Sigmoid colon (tissue), 7 donors: Measurements from ENCODE around the gene SMARCAL1. TPM values are rescaled to one million over a fixed set of nuclear protein-coding genes. Genes with fewer than 3 reads are reported as not detected.

Source experiments
- DNase-seq: peaks from one replicate; pipeline ENCODE4 v3.0.0-alpha.2; 2019
- H3K27ac ChIP-seq, 4 donors: fragments of 200-600 bp; sonication (generic); one replicate each; pipeline ENCODE4 v1.5.1; 2016 to 2019; ENCODE audit warnings: mild to moderate bottlenecking in 1 of 4
- H3K27me3 ChIP-seq, 3 donors: fragments of 200-600 bp; sonication (generic); one replicate each; pipeline ENCODE4 v1.5.1; 2019; ENCODE audit warnings: mild to moderate bottlenecking in 1 of 3
- H3K36me3 ChIP-seq, 4 donors: fragments of 200-600 bp; sonication (generic); one replicate each; pipeline ENCODE4 v1.5.1; 2016 to 2019
- H3K4me1 ChIP-seq, 4 donors: fragments of 200-600 bp; sonication (generic); one replicate each; pipeline ENCODE4 v1.5.1; 2017 to 2019
- H3K4me3 ChIP-seq, 4 donors: fragments of 200-600 bp; sonication (generic); one replicate each; pipeline ENCODE4 v1.5.1; 2017 to 2019; ENCODE audit warnings: mild to moderate bottlenecking in 2 of 4, moderate library complexity in 1 of 4
- H3K9me3 ChIP-seq, 4 donors: fragments of 200-600 bp in 3 of 4; sonication (generic) in 3 of 4; one replicate each; pipeline versions ENCODE4 v1.5.1 to v1.6.1; 2013 to 2019
- EP300 ChIP-seq, 4 donors: sonication (generic); formaldehyde crosslinking; IDR thresholded peaks; one replicate each; pipeline ENCODE4 v1.6.1; 2017; ENCODE audit warnings: antibody characterized with exemption in 4 of 4
- POLR2A ChIP-seq, 2 donors: fragments of 450-650 bp; IDR thresholded peaks; one replicate each; pipeline ENCODE4 v1.6.1; 2016; ENCODE audit warnings: antibody characterized with exemption in 2 of 2, mild to moderate bottlenecking in 2 of 2, moderate library complexity in 2 of 2
- POLR2AphosphoS5 ChIP-seq, 4 donors: sonication (generic); formaldehyde crosslinking; IDR thresholded peaks; one replicate each; pipeline ENCODE4 v1.6.1; 2017; ENCODE audit warnings: antibody characterized with exemption in 4 of 4
- WGBS, 2 donors: extraction: QIAGEN DNeasy Blood & Tissue Kit; methylation state at CpG; one replicate each; pipeline ENCODE4 v1.1.7; 2013; 5-methylcytosine and 5-hydroxymethylcytosine counted together
- intact Hi-C: fragments of 100-400 bp; cut with DNase I; formaldehyde crosslinking; loops from one replicate; pipeline ENCODE4 v1.15.1; 2023
- polyA plus RNA-seq, 3 donors: library from polyadenylated mRNA; stranded (reverse); fragments of 200-250 nt; gene quantifications; one replicate each; pipeline ENCODE4 v1.2.3, GENCODE V29; 2013
- total RNA-seq, 4 donors: library from RNA; depleted of rRNA; stranded (reverse); fragments of >200 nt; gene quantifications; one replicate each; pipeline ENCODE4 v1.1.0, GENCODE V29; 2016
- TF ChIP-seq, protein P1 (sequence below), 4 experiments: fragments of 450-650 bp in 3 of 4; fragments of 200-600 bp in 1 of 4; IDR thresholded peaks; one replicate each; pipeline ENCODE4 v1.5.1; 2016 to 2019; ENCODE audit warnings: antibody characterized with exemption in 4 of 4, mild to moderate bottlenecking in 3 of 4, moderate library complexity in 2 of 4
- donor health status: healthy with polysubstance abuse.
- donor health status: Bipolar disorder and iron deficiency.
- donor health status: healthy.

Gene SMARCAL1
- total and polyA plus RNA-seq, 7 donors: 7.5 to 21.3 (median 12.3) TPM

DNA sequence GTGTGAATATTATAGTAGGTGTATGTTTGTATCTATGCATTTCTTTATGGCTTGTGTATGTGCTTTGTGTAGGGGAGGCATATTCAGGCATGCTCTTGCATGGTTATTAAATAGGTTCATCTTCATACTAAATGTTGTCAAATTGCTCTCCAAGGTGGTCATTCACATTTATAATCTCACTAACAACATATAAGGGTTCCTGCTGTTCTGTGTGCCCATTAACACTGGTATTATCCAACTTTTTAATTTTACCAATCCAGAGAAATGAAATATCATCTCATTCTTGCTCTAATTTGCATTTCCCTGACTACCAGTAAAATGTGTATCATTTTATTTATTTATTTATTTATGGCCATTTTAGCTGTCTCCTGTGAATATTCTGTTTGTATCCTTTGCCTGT lies 57.4 kb downstream of the SMARCAL1 start:
- no peak for DNase-seq
- H3K27ac ChIP-seq: no peak overlapping the region
- intact Hi-C loops: no loop called here
- H3K4me1 ChIP-seq: no peaks in the 10 kb centered on the region
- no peaks in the 10 kb centered on the region for H3K9me3 ChIP-seq
- H3K36me3 ChIP-seq: peaks cover 0 to 55% (median 0%) of the 10 kb centered on the region in 4 donors
- H3K27me3 ChIP-seq: no peaks in the 10 kb centered on the region
- no peak for TF ChIP-seq POLR2A (IDR thresholded peaks at IDR 0.05)
- no peak overlapping the region for H3K4me3 ChIP-seq

GRCh38 chr2:216473187-216473586 lies 60.9 kb downstream of the SMARCAL1 start:
- TF ChIP-seq POLR2AphosphoS5 (IDR thresholded peaks at IDR 0.05) (no peak), EP300 (IDR thresholded peaks at IDR 0.05) (no peak), POLR2A (IDR thresholded peaks at IDR 0.05) (no peak)
- TF ChIP-seq, protein P1, sequence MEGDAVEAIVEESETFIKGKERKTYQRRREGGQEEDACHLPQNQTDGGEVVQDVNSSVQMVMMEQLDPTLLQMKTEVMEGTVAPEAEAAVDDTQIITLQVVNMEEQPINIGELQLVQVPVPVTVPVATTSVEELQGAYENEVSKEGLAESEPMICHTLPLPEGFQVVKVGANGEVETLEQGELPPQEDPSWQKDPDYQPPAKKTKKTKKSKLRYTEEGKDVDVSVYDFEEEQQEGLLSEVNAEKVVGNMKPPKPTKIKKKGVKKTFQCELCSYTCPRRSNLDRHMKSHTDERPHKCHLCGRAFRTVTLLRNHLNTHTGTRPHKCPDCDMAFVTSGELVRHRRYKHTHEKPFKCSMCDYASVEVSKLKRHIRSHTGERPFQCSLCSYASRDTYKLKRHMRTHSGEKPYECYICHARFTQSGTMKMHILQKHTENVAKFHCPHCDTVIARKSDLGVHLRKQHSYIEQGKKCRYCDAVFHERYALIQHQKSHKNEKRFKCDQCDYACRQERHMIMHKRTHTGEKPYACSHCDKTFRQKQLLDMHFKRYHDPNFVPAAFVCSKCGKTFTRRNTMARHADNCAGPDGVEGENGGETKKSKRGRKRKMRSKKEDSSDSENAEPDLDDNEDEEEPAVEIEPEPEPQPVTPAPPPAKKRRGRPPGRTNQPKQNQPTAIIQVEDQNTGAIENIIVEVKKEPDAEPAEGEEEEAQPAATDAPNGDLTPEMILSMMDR (IDR thresholded peaks at IDR 0.05): no peak
- no peak for DNase-seq
- Histone ChIP-seq H3K4me1 (no peaks in the 10 kb centered on the region), H3K9me3 (no peaks in the 10 kb centered on the region), H3K27ac (no peak overlapping the region), H3K36me3 (peaks cover 1 to 64% (median 10%) of the 10 kb centered on the region in 4 donors), H3K4me3 (no peak overlapping the region), H3K27me3 (no peaks in the 10 kb centered on the region)
- intact Hi-C loops: no loop called here
- 92 to 98% methylated on average over 3 of the region's 3 CpGs for WGBS, 2 donors

DNA sequence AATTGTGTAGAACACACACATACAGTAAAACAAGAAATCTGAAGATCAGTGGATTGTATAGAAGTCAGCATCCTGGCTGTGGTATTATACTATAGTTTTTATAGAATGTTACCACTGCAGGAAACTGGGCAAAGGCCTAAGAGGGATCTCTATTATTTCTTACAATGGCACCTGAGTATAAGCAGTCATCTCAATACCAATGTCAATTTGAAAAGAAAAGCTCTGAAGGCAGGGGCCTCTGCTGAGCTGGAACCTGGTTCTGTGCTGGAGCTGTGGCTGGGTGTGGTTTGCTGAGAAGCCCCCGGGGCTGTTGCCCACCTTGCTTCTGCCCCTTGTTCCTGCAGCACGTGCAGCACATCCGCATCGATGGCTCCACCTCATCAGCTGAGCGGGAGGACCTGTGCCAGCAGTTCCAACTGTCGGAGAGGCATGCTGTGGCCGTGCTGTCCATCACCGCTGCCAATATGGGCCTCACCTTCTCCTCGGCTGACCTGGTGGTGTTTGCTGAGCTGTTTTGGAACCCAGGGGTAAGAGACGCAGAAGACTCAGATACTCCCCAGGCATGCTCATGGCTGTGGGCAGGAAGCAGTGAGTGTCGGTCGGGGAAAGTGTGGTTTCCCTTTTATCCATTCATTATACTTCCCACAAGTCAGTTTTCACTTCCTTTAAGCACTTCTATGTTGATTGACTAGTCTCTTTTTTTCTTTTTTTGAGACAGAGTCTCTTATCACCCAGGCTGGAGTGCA lies 62.8 kb downstream of the SMARCAL1 start:
- H3K36me3 ChIP-seq: peaks cover 8 to 64% (median 19%) of the 10 kb centered on the region in 4 donors

GRCh38 chr2:216475767-216476166 lies 63.5 kb downstream of the SMARCAL1 start:
- no peaks in the 10 kb centered on the region for H3K9me3 ChIP-seq
- no peak for TF ChIP-seq POLR2A (IDR thresholded peaks at IDR 0.05)
- TF ChIP-seq POLR2AphosphoS5 (IDR thresholded peaks at IDR 0.05): no peak
- peaks cover 8 to 71% (median 20%) of the 10 kb centered on the region in 4 donors for H3K36me3 ChIP-seq
- intact Hi-C loops: no loop called here
- no peak overlapping the region for H3K4me3 ChIP-seq
- 92 to 95% methylated on average over 6 of the region's 6 CpGs for WGBS, 2 donors
- no peak overlapping the region for H3K27ac ChIP-seq
- H3K27me3 ChIP-seq: no peaks in the 10 kb centered on the region
- H3K4me1 ChIP-seq: no peaks in the 10 kb centered on the region
- DNase-seq: no peak

More for the DNA sequence above, 62.8 kb downstream of the SMARCAL1 start:
- H3K27ac ChIP-seq: no peak overlapping the region
- TF ChIP-seq, protein P1 (IDR thresholded peaks at IDR 0.05): no peak
- no peak for TF ChIP-seq POLR2A (IDR thresholded peaks at IDR 0.05)
- TF ChIP-seq EP300 (IDR thresholded peaks at IDR 0.05): no peak
- TF ChIP-seq POLR2AphosphoS5 (IDR thresholded peaks at IDR 0.05): no peak
- no peak for DNase-seq
- H3K27me3 ChIP-seq: no peaks in the 10 kb centered on the region
- 63 to 87% methylated on average over 12 of the region's 12 CpGs for WGBS, 2 donors
- H3K9me3 ChIP-seq: no peaks in the 10 kb centered on the region
- H3K4me1 ChIP-seq: no peaks in the 10 kb centered on the region
- no peak overlapping the region for H3K4me3 ChIP-seq
- intact Hi-C loops: no loop called here

- H3K4me1 ChIP-seq: no peaks in the 10 kb centered on the region
- H3K27ac ChIP-seq: no peak overlapping the region
- intact Hi-C loops: no loop called here
- H3K27me3 ChIP-seq: no peaks in the 10 kb centered on the region
- DNase-seq: no peak
- 75 to 93% methylated on average over 2 of the region's 2 CpGs for WGBS, 2 donors
- H3K4me3 ChIP-seq: no peak overlapping the region
- H3K36me3 ChIP-seq: peaks cover 8 to 62% (median 25%) of the 10 kb centered on the region in 4 donors
- TF ChIP-seq POLR2A (IDR thresholded peaks at IDR 0.05) (no peak), POLR2AphosphoS5 (IDR thresholded peaks at IDR 0.05) (no peak), EP300 (IDR thresholded peaks at IDR 0.05) (no peak)
- TF ChIP-seq, protein P1 (IDR thresholded peaks at IDR 0.05): no peak
- H3K9me3 ChIP-seq: no peaks in the 10 kb centered on the region
Measured at GRCh38 chr2:216477283-216478035, 65.2 kb downstream of the SMARCAL1 start.
